HG02973 (cell line): ENCODE data around the gene VEGFA.

ENCODE experiments used
- ATAC-seq: cut with Tn5 transposase; IDR thresholded peaks from one replicate; pipeline ENCODE4 v1.9.1; 2021; ENCODE audit warnings: moderate library complexity; ENCODE audit not compliant: unreplicated experiment

VEGFA gene

DNA sequence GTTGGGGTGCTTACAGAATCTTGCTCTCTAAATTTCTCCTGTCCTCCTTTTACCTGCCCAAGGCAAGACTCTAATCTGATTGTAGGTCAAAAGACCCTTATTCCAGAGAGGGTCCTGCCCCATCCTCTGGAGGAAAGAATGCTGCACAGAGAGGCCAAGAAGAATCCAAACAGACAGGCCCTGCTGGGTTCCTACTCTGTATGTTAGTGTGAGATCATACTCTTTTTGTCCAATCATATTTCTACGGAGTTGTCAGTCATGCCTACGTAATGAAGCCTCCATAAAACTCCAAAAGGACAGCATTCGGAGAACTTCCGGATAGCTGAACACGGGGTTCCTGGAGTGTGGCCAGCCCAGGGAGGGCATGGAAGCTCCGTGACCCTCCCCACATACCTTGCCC, 50.5 kb downstream of the VEGFA start:
- no peak for ATAC-seq

DNA sequence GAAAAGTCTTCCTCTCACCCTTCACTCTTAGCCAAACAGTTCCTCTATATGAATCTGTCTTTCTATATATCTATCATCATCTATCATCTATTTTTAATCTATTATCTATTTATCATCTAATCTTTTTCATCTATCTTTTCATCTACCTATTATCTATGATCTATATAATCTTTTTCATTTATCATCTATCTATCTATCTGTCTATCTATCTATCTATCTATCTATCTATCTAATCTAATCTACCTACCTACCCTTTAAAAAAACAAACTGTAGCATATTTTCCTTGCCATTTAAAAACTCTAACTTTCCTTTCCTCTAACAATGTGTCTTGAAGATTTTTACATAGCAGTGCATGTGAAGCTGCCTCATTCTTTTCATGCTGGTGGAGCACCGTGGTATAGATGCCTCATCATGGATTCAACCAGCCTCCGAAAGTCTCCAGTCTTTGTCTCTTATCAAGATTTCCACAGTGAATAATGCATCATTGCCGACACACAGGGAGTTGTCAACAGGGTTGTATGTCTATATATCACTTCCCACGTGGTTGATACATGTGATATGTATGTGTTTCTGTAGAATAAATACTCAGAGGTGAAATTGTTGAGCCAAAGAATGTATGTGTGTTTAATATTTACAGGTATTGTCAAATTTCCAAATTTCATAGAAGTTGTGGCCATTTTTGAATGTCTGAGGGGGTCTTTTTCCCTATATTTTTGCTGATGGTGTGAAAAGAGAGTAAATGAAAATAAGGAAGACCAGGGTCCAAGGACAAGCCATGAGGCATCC, 51.3 kb downstream of the VEGFA start:
- ATAC-seq: no peak

- ATAC-seq: no peak
Measured at GRCh38 chr6:43823390-43823789, 53.4 kb downstream of the VEGFA start.

DNA sequence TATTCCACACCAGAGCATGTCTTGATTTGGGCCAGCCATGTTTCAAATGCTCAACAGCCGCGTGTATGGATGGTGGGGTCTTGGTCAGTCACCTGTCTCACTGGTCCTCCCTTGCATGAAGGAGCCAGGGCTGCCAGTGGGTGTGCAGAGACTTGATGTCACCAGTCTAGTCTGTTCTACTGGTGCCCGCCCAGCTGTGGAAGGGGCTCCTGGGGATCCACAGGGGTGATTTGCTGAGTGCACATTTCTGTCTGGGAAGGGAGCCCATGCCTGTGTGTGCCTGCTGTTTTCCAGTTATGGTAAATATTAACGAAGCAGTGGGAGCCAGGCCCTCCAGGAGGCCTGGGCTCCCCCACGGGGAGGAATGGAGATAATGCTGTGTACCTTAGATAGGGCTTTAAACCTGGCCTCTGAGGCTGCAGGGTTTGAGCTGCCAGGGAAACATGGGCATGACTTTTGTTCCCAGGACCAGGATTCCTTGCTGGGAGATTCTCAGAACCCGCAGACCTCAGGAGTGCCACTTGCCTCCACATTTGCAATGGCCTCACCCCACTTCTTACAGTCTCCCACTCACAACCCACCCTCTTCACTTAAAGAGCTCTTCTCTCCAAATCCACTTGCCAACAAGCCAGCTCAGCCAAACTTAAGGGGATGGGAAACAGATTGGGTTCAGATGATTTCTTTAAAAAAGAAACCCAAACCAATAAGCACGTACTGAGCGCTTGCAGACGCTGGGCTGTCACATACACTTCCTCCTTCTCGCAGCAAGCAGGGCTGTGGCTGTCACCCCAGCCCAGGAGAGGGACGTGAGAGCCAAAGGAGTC, 54.1 kb downstream of the VEGFA start:
- ATAC-seq: no peak

- no peak for ATAC-seq
Measured at GRCh38 chr6:43824703-43825064, 54.7 kb downstream of the VEGFA start.

- no peak for ATAC-seq
Measured at GRCh38 chr6:43825187-43826115, 55.4 kb downstream of the VEGFA start.

DNA sequence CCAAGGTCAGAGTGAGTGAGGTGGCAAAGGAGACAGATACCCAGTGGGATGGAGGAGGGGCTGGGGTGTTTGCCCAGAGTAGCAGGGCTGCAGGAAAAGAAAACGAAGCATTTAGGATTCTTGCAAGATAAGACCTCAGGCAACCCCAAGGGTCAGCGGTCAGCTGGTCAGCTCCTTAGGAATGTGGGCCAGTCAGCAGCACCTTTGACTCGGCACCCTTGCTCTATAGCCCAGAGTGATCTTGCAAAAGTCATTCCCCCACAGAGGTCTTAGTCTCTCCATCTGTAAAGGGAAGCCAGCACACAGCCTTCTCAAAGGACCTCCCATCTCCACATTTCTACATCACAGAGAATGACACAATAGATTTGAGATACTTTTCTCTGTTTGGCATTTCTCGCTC, 56.7 kb downstream of the VEGFA start:
- no peak for ATAC-seq

GRCh38 chr6:43827898-43828297, 57.9 kb downstream of the VEGFA start:
- ATAC-seq: no peak

GRCh38 chr6:43828711-43829110, 58.7 kb downstream of the VEGFA start:
- ATAC-seq: no peak

DNA sequence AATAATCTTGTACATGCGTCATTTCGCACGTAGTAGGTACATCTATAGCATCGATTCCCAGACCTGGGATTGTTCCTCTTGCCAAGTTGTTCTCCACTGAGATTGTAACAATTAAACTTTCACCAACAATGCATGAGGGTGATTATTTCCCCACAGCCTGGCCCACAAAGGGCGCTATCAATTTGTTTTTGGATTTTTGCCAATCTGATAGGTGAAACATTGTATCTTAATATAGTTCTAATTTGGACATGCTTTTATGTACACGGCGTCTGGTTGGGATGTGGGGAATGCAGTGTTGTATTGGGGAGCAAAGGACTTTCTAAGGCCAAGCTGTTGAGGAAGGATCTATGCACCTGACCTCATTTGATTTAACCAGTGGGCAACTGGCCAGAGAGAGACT, 59.5 kb downstream of the VEGFA start:
- ATAC-seq: no peak

DNA sequence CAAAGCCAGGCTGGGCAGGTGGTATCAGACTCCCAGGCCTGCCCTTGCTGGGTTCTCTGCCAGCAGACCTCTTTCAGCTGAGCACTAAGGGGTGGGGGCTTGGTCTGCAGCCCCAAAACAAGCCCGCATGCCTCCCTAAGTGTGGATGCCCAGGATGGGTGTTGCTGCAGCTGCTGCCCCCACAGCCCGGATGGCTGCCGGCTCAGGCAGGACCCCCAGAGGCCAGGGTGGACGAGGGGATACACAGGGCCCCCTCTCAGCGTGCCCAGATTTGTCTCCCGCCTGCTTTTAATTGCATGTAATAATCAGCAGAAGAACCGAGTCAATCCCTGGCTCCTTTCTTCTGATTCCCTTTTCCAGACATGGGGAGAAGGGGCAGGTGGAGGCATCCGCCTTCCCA, 60.8 kb downstream of the VEGFA start:
- no peak for ATAC-seq

- ATAC-seq: no peak
Measured at GRCh38 chr6:43831191-43831590, 61.2 kb downstream of the VEGFA start.

DNA sequence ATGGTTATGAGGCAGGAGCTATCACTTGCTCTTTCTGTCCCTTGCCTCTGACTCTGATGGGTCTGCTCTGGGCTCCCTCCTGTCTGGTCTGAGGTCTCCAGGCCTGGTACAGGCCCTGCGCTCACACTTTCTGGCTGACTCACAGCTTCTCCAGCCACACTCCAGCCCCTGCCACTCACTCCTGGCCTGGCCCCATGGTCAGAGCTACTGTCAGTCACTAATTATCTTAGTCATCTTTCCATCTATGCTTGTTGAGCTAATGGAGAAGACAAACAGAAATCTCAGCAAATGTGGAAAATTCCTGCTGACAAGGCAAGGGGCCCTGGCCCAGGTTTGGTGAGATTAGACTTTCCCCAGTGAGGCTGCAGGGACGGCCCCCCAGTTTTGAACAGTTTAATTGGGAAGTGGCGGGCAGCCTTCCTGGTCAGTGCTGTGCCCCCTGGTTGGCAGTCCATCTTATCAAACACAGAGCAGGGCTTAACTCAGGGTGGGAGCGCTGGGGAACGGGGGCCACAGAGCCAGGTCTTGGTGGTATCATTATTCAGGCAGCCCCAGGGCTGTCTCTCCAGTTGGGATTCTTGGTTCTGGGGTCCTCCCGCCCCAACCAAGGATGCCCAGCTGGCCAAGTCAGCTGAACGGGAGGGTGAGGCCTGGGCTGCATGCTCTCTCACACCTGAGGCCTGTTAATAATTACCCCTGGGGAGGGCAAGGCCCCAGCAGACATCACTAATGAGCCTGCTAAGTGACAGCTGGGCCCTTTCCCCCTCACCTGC, 63.4 kb downstream of the VEGFA start:
- no peak for ATAC-seq

GRCh38 chr6:43833996-43834390, 64.0 kb downstream of the VEGFA start:
- ATAC-seq: no peak

GRCh38 chr6:43834528-43835155, 64.6 kb downstream of the VEGFA start:
- no peak for ATAC-seq

DNA sequence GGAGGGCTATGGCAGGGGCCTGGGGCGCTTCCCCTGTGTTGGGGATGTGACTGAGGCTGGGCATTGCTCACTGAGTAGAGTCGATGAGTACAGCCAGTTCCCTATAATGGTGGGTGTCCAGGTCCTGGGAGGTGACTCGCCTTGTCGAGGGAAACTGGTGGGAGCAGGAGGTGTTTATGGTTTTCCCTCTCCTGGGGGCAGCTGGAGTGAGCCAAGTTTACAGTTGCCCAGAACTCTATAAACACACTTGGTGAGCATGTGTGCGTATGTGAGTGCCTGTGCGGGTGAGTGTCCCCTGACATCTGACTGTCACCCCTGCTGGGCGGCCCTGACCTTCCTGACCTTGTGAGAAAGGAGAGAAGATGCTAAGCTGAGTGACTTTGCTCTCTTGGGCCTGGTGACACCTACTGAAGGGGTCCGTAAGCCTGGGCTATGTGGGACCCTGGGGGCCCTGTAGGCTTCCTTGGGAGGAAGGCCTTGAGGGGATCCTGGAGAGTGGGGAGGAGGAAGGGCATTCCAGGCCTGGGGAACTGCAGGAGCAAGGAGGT, 65.9 kb downstream of the VEGFA start:
- no peak for ATAC-seq
